Nephron (organoid): ENCODE results near the gene TULP1.
"Not testable (repeated sequence)": the region's sequence is repeated elsewhere in the genome, so short reads cannot be mapped to it uniquely, and the experiment has no call there.

Experiments used
- H3K27ac Mint-ChIP-seq, 3 experiments: 2 replicates each; pipeline ENCODE4 v1.8.0; 2020; ENCODE audit warnings: mixed read lengths in 3 of 3, mild to moderate bottlenecking in 2 of 3, moderate library complexity in 1 of 3
- H3K27me3 Mint-ChIP-seq: 2 replicates; pipeline ENCODE4 v1.8.0; 2021; ENCODE audit warnings: low read depth, mild to moderate bottlenecking, moderate library complexity, mixed read lengths
- H3K36me3 Mint-ChIP-seq: 2 replicates; pipeline ENCODE4 v1.8.0; 2020; ENCODE audit warnings: low read depth, mixed read lengths
- H3K4me1 Mint-ChIP-seq: 2 replicates; pipeline ENCODE4 v1.8.0; 2020; ENCODE audit warnings: mixed read lengths
- H3K4me3 Mint-ChIP-seq, 3 experiments: 2 replicates each; pipeline ENCODE4 v1.8.0; 2020; ENCODE audit warnings: mild to moderate bottlenecking in 3 of 3, mixed read lengths in 3 of 3, moderate library complexity in 2 of 3
- H3K9me3 Mint-ChIP-seq: 2 replicates; pipeline ENCODE4 v1.8.0; 2020; ENCODE audit warnings: mixed read lengths
- TF ChIP-seq, protein P1 (sequence below), 3 experiments: fragments of 200-600 bp; sonication (generic); IDR thresholded peaks; one replicate each; pipeline ENCODE4 v1.5.0; 2021; ENCODE audit warnings: antibody characterized with exemption in 3 of 3; ENCODE audit not compliant: unreplicated experiment in 3 of 3

TULP1 gene

GRCh38 chr6:35543459-35544193, 30.9 kb upstream of the TULP1 start:
- Mint-ChIP-seq H3K27ac (no peak overlapping the region), H3K36me3 (no peaks in the 10 kb centered on the region), H3K4me3 (no peak overlapping the region), H3K4me1 (no peaks in the 10 kb centered on the region), H3K9me3 (peaks cover 5% of the 10 kb centered on the region), H3K27me3 (no peaks in the 10 kb centered on the region)
- TF ChIP-seq, protein P1, sequence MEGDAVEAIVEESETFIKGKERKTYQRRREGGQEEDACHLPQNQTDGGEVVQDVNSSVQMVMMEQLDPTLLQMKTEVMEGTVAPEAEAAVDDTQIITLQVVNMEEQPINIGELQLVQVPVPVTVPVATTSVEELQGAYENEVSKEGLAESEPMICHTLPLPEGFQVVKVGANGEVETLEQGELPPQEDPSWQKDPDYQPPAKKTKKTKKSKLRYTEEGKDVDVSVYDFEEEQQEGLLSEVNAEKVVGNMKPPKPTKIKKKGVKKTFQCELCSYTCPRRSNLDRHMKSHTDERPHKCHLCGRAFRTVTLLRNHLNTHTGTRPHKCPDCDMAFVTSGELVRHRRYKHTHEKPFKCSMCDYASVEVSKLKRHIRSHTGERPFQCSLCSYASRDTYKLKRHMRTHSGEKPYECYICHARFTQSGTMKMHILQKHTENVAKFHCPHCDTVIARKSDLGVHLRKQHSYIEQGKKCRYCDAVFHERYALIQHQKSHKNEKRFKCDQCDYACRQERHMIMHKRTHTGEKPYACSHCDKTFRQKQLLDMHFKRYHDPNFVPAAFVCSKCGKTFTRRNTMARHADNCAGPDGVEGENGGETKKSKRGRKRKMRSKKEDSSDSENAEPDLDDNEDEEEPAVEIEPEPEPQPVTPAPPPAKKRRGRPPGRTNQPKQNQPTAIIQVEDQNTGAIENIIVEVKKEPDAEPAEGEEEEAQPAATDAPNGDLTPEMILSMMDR (IDR thresholded peaks at IDR 0.05; ENCODE audit: unreplicated experiment in 3 of 3), result no peak

DNA sequence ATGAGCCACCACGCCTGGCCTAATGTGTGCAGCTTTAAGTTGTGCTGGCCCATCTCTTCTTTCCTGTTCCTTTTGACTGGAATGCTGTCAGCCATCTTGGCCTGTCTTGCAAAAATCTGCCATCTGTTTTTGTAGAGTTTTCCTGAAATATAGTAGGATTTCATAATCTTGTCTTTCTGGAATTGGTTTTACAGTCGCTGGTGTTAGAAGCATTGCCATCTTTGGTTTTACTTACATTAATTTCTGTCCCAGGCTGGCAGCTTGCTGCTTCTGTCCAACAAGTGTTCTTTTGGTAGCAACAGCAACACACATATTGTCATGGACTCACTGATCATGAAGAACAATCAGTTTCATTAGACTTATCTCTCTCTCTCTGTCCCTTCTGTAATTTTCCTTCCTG, 29.1 kb upstream of the TULP1 start:
- Mint-ChIP-seq H3K9me3 (peaks cover 5% of the 10 kb centered on the region), H3K27me3 (no peaks in the 10 kb centered on the region)

DNA sequence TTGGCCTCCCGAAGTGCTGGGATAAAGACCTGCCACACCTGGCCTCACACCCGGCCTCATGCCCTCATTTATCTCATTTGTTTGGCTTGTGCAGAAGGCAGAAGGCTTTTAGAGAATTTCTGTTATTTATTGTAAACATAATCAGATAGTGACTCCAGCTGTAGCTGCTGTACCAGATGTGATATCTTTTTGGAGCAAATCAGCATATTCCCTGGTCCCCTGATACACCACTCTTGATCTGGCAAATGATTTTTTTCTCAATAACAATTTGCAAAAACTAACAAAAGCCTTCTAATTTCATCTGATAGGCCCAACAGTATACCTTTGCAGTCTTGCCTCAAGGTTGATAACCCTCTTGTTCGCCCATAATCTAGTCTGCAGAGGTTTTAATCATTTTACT, 26.5 kb upstream of the TULP1 start:
- Mint-ChIP-seq H3K9me3 (peaks cover 5% of the 10 kb centered on the region), H3K36me3 (no peaks in the 10 kb centered on the region), H3K4me3 (no peak overlapping the region), H3K27ac (no peak overlapping the region), H3K4me1 (peaks cover 10% of the 10 kb centered on the region), H3K27me3 (no peaks in the 10 kb centered on the region)
- TF ChIP-seq, protein P1 (IDR thresholded peaks at IDR 0.05; ENCODE audit: unreplicated experiment in 3 of 3), result no peak

More for the DNA sequence above, 29.1 kb upstream of the TULP1 start:
- TF ChIP-seq, protein P1 (IDR thresholded peaks at IDR 0.05; ENCODE audit: unreplicated experiment in 3 of 3), result no peak
- no peak overlapping the region for H3K4me3 Mint-ChIP-seq
- no peaks in the 10 kb centered on the region for H3K4me1 Mint-ChIP-seq
- H3K27ac Mint-ChIP-seq, result no peak overlapping the region
- no peaks in the 10 kb centered on the region for H3K36me3 Mint-ChIP-seq

DNA sequence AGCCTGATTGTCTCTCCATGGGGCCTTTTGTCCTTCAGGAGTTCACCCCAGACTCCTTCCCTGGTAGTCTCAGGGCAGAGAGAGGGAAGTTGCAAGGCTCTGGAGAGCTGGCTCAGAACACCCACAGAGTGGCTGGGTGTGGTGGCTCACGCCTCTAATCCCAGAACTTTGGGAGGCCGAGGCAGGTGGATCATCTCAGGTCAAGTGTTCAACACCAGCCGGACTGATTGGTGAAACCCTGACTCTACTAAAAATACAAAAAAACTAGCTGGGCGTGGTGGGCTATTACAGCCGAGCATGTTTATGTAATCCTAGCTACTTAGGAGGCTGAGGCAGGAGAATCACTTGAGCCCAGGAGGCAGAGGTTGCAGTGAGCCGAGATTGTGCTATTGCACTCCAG, 23.2 kb upstream of the TULP1 start:
- Mint-ChIP-seq H3K4me1 (peaks cover 18% of the 10 kb centered on the region), H3K27ac (peak overlapping the region in 1 of 3 experiments; percentile 81)
- not testable (repeated sequence) for H3K4me3 Mint-ChIP-seq, H3K27me3 Mint-ChIP-seq, H3K9me3 Mint-ChIP-seq, H3K36me3 Mint-ChIP-seq

DNA sequence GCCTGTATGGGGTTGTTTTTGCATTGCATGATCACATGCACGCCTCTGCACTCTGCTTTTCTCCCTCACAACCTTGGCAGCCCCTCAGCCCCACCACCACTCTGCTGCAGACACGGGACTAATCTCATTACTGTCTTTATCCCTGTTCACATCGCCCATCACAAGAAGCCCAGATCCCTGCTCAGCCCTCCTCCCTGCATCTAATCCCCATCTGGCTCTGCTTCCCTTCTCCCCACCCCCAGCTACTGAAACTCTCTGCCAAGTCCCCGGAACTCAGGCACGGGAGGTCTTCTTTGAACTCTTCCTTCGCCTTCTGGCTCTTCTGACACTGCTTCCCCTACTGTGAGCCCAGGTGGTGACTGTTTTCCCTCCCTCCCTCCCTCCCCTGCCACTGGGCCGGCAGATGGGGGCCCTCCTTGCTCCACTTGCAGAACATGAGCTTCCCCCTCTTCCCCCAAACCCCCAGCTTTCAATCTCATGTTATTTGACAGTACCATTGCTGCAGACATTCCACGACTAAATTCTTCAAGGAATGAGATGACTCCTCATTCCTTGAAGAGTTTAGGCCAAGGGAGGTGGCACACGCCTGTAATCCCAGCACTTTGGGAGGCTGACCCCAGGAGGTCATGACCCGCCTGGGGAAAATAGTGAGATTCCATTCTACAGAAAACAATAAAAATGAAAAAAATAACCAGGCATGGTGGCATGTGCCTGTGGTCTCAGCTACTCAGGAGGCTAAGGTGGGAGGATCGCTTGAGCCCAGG, 21.9 kb upstream of the TULP1 start:
- Mint-ChIP-seq H3K4me3 (peak overlapping the region in 1 of 3 experiments; percentile 6), H3K9me3 (no peaks in the 10 kb centered on the region), H3K36me3 (no peaks in the 10 kb centered on the region), H3K4me1 (peaks cover 18% of the 10 kb centered on the region), H3K27ac (peak overlapping the region; percentile 43 to 86 (median 81)), H3K27me3 (no peaks in the 10 kb centered on the region)
- TF ChIP-seq, protein P1 (IDR thresholded peaks at IDR 0.05; ENCODE audit: unreplicated experiment in 3 of 3), result no peak

GRCh38 chr6:35533981-35534380, 21.3 kb upstream of the TULP1 start:
- H3K27ac Mint-ChIP-seq, result peak overlapping the region; percentile 43 to 86 (median 81)
- H3K4me3 Mint-ChIP-seq, result peak overlapping the region in 1 of 3 experiments; percentile 6
- TF ChIP-seq, protein P1 (IDR thresholded peaks at IDR 0.05; ENCODE audit: unreplicated experiment in 3 of 3), result no peak
- no peaks in the 10 kb centered on the region for H3K9me3 Mint-ChIP-seq
- H3K36me3 Mint-ChIP-seq, result no peaks in the 10 kb centered on the region
- H3K4me1 Mint-ChIP-seq, result peaks cover 18% of the 10 kb centered on the region
- H3K27me3 Mint-ChIP-seq, result no peaks in the 10 kb centered on the region
